Measurements from ENCODE around the gene TBC1D14.
A peak's percentile ranks its signal among the peaks of the same experiment; 100 is the strongest.

GRCh38 chr4:6962211-6963041, 52.8 kb downstream of the TBC1D14 start:
- peak in 1 of 3 donors; percentile 36 for TF ChIP-seq POLR2AphosphoS5 (IDR thresholded peaks at IDR 0.05)
- TF ChIP-seq CTCF (IDR thresholded peaks at IDR 0.05 in 8 of 11, conservative IDR thresholded peaks at IDR 0.05 in 3 of 11): no peak
- TF ChIP-seq POLR2A (IDR thresholded peaks at IDR 0.05): no peak

Measured in spleen (tissue), 7 donors.